GM21529 (cell line): ENCODE results near the gene COL24A1.
"Not testable (repeated sequence)": the region's sequence is repeated elsewhere in the genome, so short reads cannot be mapped to it uniquely, and the experiment has no call there.

ENCODE experiments used
- ATAC-seq: cut with Tn5 transposase; IDR thresholded peaks from one replicate; pipeline ENCODE4 v1.9.1; 2021; ENCODE audit not compliant: unreplicated experiment

COL24A1 gene

DNA sequence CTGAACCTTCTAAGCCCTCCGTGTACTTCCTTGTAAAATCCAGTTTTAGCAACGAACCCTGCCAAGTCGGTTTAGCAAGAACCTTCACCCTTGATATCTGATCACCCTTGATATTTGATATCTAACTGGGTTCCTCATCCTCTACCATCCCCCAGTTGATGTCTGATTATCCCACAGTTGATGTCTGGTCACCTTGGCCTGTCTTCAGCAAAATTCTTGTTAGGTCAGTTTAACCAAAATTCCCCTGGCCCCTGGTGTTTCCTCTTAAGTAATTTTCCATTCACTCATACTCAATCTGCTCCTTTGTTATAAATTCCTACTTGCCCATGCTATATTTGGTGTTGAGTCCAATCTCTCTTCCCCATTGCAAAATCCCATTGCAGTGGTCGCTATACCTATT lies 333.9 kb downstream of the COL24A1 start:
- no peak for ATAC-seq

DNA sequence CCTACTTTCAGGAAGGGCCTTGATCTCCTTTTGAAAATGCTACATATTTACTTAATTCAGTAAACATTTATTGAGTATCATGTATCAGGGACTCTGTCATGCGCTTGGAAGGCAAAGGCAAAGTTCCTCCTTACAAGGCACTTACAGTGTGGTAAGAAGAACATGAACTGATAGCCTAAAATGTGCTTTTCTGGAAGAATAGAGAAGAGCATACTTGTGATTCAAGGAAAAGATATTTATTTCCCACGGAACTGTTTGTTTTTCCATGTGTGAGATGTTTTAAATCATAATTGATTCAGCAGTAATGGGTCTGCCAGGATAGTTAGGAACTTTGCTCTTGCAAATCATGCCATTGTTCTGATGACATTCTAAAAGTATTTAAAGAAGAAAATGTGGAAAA lies 338.2 kb downstream of the COL24A1 start:
- ATAC-seq, result no peak

DNA sequence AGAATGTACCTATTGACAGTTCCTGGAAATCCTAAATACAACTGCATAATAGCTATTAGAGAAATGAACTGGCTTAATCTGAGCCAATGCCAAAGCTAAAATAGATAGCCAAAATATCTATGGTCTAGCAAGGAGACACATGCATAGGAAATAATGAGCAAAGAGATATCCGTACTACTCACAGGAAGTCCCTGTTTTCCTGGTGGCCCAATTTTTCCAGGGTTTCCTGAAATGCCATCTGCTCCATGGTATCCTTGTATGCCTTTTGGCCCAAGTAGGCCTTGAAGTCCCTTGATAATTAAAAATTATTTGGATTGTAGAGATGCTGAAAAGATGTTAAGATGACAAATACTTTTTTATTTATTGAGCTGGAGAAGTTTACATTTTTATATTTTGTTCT lies 340.0 kb downstream of the COL24A1 start:
- no peak for ATAC-seq

DNA sequence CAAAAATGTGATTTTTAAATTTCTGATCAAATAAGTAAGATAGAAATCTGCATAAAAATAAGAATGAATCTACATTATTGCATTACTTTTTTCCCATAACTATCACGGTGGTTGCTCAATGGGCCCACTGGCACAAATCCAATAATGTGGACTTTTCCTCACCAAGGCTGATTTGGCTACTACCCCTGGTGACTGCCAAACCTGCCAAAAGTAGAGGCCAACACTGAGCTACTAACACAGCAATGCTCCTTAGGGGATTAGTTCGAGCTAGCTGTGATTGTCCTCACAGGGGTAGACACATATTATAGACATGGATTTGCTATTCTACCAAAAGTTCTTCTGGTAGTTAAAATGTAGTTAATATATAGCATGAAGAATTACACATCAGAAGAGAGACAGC lies 340.7 kb downstream of the COL24A1 start:
- ATAC-seq, result no peak

DNA sequence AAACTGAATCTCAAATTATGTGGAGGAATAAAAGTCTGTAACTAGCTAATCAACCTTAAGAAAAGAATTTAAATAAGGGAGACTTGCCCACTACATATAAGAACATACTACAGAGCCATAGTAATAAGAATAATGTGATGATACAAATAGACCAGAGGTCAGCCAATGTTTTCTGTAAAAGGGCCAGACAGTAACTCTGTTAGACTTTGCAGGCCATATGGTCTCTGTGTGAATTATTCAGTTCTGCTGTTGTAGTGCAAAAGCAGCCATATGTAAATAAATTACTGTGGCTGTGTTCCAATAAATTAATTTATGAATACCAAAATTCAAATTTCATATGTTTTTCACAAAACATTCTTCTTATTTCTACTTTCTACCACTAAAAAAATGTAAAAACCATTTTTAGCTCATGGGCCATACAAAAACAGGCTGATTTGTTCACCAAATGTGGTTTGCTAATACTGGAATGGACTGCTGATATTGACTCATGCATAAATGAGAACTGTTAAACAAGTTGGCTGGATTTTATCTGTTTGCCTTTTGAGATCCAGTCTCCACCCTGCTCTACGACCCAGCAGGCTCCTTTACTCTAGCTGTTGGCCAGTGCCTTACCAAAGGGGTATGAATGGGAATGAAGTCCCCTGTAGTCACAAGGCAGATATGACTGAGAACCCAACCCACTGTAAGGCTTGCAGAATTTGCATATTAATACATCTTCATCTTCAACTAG lies 350.2 kb downstream of the COL24A1 start:
- no peak for ATAC-seq

DNA sequence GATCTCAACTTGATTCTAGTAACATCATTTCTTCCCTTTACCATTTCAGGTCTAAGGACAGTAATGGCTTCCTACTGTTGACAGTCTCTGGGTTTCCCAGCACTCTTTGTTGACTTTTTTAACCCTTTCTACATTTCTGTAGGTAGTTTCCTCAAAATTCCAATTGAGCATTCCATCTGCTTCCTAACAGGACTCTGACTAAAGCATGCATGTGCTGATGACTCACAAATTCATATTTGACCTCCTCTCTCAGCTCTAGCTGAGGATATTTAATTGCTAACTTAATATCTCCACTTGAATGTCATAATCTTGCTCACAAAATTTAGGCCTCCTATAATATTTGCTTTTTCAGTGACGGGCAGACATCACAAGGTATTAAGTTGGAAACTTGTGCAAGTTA lies 355.1 kb downstream of the COL24A1 start:
- ATAC-seq, result no peak

DNA sequence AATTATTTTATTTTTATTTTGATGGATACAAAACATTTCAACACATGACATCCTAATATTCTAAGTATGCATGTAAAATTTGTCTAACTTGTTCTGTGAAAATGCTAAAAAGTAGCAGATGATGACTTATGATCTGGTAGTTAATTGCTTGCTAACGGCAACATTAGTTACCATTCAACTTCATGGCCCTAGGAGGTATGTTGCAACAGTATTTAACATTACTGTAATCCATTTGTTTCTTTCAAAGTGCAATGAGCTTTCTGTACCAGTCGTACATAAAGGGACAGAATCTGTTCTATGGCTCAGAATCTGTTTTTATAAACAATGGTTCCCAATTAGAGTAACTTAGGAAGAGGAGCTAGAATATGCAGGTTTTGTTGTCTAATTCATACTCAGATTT lies 356.8 kb downstream of the COL24A1 start:
- no peak for ATAC-seq

DNA sequence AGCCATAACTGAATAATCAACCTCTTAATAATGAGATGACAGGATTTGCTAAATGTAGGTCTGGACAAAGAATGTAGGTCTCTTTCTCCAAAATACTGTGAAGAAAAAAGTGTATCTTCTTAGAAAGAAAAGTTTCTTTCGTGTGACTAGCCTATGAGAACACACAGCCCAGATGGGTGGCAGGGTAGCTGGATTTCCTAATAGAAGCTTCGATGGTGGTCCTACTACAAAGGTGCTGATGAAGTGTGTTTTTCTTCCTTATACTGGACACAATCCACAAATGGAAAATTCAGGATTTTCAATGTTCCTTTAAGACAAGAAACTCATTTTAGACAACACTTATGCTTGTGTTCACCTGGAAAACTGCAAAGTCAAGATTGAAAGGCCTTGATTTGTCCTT lies 358.2 kb downstream of the COL24A1 start:
- ATAC-seq, result no peak

DNA sequence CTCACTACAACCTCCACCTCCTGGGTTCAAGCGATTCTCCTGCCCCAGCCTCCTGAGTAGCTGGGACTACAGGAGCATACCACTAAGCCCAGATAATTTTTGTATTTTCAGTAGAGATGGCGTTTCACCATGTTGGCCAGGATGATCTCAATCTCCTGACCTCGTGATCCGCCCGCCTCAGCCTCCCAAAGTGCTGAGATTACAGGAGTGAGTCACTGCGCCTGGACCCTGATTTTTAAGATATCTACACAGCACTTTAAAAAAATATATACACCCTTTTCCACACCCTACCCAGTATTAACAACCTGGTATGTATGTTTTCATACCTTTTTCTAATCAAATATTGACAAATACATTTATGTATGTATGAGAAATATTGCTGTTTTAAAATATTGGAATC lies 379.6 kb downstream of the COL24A1 start:
- not testable (repeated sequence) for ATAC-seq

DNA sequence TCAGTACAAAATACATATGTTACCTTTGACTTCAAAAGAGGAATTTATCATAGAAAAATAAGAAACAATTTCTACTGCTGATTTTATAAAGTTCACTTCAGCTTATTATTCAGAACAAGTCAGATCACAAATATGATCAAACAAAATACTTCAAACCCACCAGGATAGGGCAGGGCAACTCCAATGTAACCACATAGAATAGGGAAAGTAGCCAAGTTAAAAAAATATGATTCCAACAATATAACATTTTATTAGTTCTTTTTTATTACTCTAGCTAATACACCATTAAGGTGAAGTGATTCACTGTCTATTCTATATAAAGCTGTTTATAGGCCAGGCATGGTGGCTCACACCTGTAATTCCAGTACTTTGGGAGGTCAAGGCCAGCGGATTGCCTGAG lies 393.8 kb downstream of the COL24A1 start:
- no peak for ATAC-seq

DNA sequence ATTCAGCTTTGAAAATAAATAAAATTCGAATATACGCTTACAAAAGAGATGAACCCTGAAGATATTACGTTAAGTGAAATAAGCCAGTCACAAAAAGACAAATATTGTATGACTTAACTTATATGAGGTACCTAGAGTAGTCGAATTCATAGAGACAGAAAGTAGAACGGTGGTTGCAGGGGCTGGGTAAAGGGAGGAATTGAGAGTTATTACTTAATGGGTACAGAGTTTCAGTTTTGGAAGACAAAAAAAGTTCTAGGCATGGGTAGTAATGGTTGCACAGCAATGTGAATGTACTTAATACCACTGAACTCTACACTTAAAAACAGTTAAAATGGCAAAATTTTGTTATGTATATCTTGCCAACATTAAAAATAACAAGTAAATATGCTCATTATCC lies 399.7 kb downstream of the COL24A1 start:
- ATAC-seq, result no peak

DNA sequence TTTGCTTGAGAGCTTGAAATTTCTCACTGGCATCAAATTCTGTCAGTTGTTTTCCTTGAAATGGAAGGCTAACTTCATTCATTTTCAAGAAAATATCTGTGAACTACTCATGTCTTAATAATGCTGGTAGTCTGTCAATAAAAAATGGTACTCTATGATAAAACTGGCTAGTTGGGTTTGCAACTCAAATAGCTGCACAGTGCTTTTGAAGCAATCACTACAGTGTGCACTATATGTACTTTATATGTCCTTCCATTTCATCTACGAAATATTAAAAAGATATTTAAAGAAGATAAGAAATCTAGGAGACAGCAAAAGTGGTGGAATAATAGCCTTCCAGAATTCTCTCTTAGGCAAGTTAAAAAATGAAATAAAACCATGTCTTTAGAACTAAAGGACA lies 408.5 kb downstream of the COL24A1 start:
- ATAC-seq, result no peak

DNA sequence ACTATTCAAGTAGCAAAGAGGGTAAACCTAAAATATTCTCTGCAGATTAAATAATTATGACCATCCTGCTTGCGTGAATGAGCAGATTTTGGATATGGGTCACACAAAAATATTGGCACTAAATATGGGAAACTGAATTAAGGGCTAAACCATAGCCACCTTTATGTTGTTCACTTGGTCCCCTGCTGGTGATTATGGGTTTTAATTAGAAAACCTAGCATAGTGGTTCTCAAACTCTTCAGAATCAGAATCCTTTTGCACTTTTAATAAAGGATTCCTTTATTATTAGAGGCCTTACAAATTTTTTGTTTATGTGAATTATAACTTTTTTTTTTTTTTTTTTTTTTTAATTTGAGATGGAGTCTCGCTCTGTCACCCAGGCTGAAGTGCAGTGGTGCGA lies 409.8 kb downstream of the COL24A1 start:
- no peak for ATAC-seq

DNA sequence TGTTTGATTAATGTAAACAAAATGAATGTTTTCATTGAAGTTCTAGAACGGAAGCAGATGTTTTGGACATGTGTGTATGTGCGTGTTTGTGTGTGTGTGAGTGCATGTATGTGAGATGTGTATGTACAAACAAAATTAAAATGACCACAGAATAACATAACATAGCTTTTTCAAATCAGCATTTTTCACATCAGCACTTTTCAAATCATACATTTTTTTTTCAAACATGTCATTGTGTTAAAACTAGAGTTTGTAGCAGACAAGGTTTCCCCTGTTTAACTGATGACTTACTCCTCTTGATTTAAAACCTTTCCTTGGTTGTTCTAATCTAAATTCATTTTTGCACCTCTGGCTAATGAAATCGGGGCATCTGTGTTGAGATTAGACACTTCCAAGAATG lies 412.8 kb downstream of the COL24A1 start:
- no peak for ATAC-seq

DNA sequence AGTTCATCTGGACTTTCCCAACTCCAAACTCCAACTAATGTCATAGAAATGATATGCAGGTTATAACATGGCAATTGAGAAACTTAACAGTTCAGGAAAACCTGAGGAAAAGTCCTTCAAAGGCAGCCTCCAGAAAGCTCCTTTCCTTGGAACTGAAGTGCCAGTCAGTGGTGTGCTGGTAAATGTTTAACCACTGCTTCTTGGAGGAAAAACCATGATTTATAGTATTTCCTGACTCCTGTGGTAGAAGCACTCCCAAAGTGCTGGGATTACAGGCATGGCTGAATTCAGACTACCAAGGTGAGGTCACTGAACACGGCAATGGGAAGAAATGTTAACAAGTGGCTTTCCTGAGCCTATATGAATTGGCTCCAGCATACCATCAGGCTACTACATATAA lies 421.6 kb downstream of the COL24A1 start:
- ATAC-seq, result no peak

DNA sequence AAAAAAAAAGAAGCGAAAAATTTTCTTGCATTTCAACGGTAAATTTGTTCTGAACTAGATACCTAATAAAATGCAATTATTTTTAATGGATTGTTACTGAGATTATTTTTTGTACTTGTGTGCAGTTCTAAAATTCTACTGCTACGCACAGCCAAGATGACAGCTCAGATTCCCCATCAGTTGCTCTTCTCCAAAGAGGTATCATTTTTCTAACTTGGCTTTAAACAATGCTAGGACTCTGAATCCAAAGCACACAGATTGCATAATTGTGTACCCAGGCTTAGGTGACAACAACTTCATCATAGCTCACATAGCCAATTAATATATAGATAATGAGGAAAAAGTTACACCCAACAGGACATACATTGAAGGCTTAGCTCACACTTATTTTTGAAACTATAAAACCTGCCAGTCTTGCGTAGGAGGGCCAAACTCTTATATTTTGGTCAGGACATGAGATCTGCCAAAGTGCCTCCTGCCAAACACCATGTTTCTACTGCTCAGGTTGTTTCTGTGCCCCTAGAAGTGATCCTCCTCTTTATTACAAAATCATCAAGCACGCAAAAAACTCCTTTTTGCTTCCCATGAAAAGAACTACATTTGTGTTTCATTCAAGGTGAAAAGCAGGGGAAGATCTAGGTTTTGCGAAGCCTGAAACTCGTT lies 437.8 kb downstream of the COL24A1 start:
- no peak for ATAC-seq

DNA sequence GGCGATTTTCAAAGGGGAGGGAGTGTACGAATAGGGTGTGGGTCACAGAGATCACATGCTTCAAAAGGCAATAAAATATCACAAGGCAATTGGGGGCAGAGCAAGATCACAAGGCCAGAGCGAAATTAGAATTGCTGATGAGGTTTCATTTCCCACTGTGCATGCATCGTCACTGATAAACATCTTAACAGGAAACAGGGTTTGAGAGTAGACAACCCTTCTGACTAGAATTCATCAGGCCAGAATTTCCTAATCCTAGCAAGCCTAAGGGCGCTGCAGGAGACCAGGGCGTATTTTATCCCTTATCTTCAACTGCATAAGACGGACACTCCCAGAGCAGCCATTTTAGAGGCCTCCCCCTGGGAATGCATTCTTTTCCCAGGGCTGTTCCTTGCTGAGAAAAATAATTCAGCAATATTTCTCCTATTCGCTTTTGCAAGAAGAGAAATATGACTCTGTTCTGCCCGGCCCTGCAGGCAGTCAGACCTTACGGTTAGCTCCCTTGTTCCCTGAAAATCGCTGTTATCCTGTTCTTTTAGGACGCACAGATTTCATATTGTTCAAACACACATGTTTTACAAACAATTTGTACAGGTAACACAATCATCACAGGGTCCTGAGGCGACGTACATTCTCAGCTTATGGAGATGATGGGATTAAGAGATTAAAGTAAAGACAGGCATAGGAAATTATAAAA lies 442.0 kb downstream of the COL24A1 start:
- ATAC-seq, result not testable (repeated sequence)

DNA sequence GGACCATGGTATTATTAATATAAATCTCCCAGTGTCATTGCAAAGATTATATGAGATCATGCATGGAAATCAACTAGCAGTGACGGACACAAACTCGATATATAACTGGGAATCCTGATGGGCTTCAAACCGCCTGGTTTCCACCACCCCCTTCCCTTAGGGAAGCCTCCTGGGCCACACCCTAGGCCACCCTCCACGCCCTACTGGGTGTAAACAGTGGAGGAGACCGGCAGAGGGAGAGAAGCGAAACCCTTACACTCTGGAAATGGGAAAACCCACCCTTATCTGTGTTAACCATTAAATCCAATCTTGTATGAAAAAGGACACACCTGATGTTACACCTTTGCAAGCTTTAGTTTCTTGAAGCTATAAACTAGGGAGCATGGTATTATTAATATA lies 447.7 kb downstream of the COL24A1 start:
- ATAC-seq, result no peak

DNA sequence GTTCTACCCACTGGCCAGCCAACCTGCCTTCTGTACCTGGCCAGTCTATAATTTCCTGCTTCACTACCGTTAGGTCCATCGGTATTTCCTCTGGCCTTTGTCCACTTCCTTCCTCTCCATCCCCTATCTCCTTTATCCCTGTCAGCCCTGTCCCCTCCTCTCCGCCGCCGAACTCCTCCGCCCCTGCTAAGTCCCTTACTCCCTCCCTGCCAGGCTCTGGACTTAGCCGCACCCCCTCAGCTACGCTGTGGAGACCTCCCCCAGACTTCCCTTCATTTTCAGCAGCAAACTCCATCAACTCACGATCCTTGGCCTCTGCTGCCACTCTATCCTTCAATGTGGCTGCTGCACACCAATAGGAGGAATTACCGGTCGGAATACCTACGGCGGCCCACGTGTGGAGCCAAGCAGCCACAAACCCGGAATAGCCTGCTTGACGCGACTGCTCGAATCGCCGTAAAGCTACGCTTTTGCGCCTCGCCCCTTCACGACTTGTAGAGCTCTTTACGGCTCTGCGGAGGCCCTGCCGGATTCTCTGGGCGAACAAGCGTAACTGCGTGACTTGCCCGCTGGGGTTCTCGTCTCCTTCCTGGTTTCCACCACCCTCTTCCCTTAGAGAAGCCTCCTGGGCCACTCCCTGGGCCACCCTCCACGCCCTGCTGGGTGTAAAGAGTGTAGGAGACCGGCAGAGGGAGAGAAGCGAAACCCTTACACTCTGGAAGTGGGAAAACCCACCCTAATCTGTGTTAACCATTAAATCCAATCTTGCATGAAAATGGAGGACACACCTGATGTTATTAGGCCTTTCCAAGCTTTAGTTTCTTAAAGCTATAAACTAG lies 448.4 kb downstream of the COL24A1 start, which contains the start of gene ZNHIT6:
Gene ZNHIT6 (minus strand): TSS at position 444 of the 839 bp plus-strand sequence. CDS start 149 bp downstream, at position 295.
- ATAC-seq, result peak; percentile 87

DNA sequence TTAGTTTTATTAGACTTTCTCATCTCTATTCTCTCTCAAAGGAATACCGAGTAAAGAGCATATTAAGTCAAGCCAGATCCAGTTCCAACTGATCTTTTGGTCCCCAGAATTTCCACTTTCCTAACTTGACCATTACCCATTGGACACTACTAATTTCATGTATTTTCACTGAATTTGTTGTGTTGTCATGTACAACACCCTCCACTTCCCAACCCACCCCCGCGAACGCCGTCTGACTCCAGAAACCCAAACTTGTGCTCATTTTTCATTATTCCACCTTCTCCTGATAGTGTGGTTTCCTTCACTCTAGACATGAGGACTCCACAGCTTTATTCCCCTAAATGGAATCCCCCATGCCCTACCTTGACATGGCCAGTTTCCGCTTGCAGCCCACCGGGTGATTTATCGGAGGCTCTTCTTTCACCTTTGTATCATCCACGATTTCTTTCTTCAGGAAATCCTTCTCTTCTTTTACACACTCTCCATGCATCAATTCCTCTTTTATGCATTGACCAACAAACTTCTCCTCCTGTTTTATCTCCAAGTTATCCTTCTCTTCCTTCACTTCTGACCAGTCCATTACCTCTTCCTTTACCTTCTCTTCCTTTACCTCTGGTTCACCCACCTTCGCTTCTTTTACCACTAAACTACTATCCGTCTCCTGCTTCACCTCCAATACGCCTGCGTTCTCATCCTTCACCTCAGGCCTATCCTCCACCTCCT lies 449.1 kb downstream of the COL24A1 start:
- ATAC-seq, result peak; percentile 35

DNA sequence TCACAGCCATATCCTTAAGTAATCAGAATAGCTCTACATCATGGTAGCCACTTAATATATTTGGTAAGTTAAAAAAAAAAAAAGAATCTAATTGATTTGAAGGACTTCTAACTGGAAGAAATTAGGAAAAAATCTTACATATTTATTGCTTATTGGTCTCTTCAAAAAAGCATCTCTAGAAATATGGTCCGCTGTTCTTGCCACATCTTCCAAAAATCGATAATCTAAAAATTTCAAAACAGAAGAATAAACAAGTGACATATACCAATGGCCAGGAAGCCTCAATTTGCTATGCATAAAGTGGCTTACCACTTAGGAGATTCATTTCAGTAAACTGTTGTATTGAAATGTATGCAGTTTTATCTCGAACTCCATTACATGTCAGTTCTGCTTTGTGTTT lies 450.6 kb downstream of the COL24A1 start:
- no peak for ATAC-seq
